DND-41 (cell line): ENCODE data around the gene PM20D2.

Source experiments
- CTCF ChIP-seq: IDR thresholded peaks from 2 replicates; pipeline ENCODE4 v1.5.1; 2012; ENCODE audit warnings: borderline replicate concordance, low read length, moderate library complexity, mild to moderate bottlenecking; ENCODE audit not compliant: poor library complexity, severe bottlenecking; ENCODE audit errors: extremely low read depth
- EZH2 ChIP-seq: IDR thresholded peaks from 3 replicates; pipeline ENCODE4 v1.6.1; 2012; ENCODE audit warnings: borderline replicate concordance, low read depth, mild to moderate bottlenecking, moderate library complexity, low read length, inconsistent platforms; ENCODE audit not compliant: severe bottlenecking

GRCh38 chr6:89100114-89100513 is 45.7 kb upstream of the PM20D2 start:
- TF ChIP-seq CTCF (no peak), EZH2 (no peak)
